Endothelial cell of umbilical vein (primary cell): ENCODE results near the gene BNC2.

Experiments
- CTCF ChIP-seq, 2 donors: IDR thresholded peaks; 1 replicate in 1 of 2; 2 replicates in 1 of 2; pipeline ENCODE4 v1.5.1; 2011; ENCODE audit warnings: low read length in 2 of 2, mild to moderate bottlenecking in 2 of 2, moderate library complexity in 2 of 2, control low read depth in 1 of 2, inconsistent platforms in 1 of 2, low read depth in 1 of 2; ENCODE audit not compliant: insufficient read depth in 1 of 2; ENCODE audit errors: extremely low read depth in 1 of 2
- EZH2 ChIP-seq: IDR thresholded peaks from 2 replicates; pipeline ENCODE4 v1.6.1; 2012; ENCODE audit warnings: borderline replicate concordance, low read depth, mild to moderate bottlenecking, moderate library complexity, low read length, inconsistent platforms; ENCODE audit not compliant: severe bottlenecking
- FOS ChIP-seq: IDR thresholded peaks from 2 replicates; pipeline ENCODE4 v1.6.1; 2011; ENCODE audit warnings: mild to moderate bottlenecking, low read length, moderate library complexity, borderline replicate concordance; ENCODE audit not compliant: insufficient read depth
- GATA2 ChIP-seq: IDR thresholded peaks from 2 replicates; pipeline ENCODE4 v1.7.0; 2011; ENCODE audit warnings: low read depth, mild to moderate bottlenecking, moderate library complexity, mixed read lengths, low read length; ENCODE audit not compliant: insufficient read length, insufficient read depth
- JUN ChIP-seq: IDR thresholded peaks from 2 replicates; pipeline ENCODE4 v1.6.1; 2011; ENCODE audit warnings: borderline replicate concordance, low read depth; ENCODE audit not compliant: insufficient read length, insufficient read depth
- MYC ChIP-seq: IDR thresholded peaks from one replicate; pipeline ENCODE4 v1.6.1; 2011; ENCODE audit warnings: mild to moderate bottlenecking, low read depth, low read length
- POLR2A ChIP-seq: IDR thresholded peaks from 2 replicates; pipeline ENCODE4 v1.6.1; 2012; ENCODE audit warnings: low read depth, mild to moderate bottlenecking, control low read depth, low read length
- POLR2AphosphoS5 ChIP-seq: IDR thresholded peaks from 2 replicates; pipeline ENCODE4 v1.6.1; 2012; ENCODE audit warnings: low read depth, mild to moderate bottlenecking, control low read depth, low read length, moderate library complexity; ENCODE audit not compliant: insufficient read depth
- TF ChIP-seq, protein P1 (sequence below): IDR thresholded peaks from 2 replicates; pipeline ENCODE4 v1.6.1; 2011; ENCODE audit not compliant: insufficient read depth, insufficient read length

DNA sequence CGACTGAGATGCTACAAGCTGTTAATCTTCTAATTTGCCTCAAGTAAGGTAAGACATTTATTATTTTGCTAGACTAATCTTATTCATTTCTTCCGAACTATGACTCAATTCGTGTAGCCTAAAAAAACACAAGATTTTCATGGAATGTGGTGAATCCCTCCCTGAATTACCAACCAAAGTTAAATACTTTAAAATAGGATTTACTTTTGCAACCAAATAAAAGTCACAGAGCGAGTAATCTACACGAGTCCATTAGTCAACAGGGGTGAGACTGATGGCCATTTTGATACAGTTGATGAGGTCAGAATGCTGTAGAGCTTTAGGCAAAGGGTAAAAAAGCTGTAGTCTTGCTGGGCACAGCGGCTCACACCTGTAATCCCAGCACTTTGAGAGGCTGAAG is 13.1 kb upstream of the BNC2 start:
- no peak for TF ChIP-seq CTCF (IDR thresholded peaks at IDR 0.05; ENCODE audit: extremely low read depth in 1 of 2, insufficient read depth in 1 of 2, low read depth in 1 of 2, low read length in 2 of 2)
- no peak for TF ChIP-seq EZH2
- no peak for TF ChIP-seq POLR2AphosphoS5
- TF ChIP-seq POLR2A: no peak
- no peak for TF ChIP-seq GATA2
- TF ChIP-seq, protein P1, sequence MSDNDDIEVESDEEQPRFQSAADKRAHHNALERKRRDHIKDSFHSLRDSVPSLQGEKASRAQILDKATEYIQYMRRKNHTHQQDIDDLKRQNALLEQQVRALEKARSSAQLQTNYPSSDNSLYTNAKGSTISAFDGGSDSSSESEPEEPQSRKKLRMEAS: no peak
- no peak for TF ChIP-seq MYC
- no peak for TF ChIP-seq JUN
- TF ChIP-seq FOS: no peak
